Left ventricle myocardium inferior (tissue), 1 donor: ENCODE results near the gene RAI14. TPM values are rescaled to one million over a fixed set of nuclear protein-coding genes. Genes with fewer than 3 reads are reported as not detected.
A peak's percentile ranks its signal among the peaks of the same experiment; 100 is the strongest.

Experiments used
- DNase-seq: peaks from one replicate; pipeline ENCODE4 v3.0.0-alpha.2; 2020
- H3K27ac ChIP-seq: fragments of 200-600 bp; replicated peaks from 2 replicates; pipeline ENCODE4 v1.8.0; 2021
- H3K27me3 ChIP-seq: fragments of 200-600 bp; 2 replicates; pipeline ENCODE4 v1.8.0; 2021; ENCODE audit warnings: low read depth
- H3K36me3 ChIP-seq: fragments of 200-600 bp; 2 replicates; pipeline ENCODE4 v1.8.0; 2021
- H3K4me1 ChIP-seq: fragments of 200-600 bp; 2 replicates; pipeline ENCODE4 v1.8.0; 2021
- H3K4me3 ChIP-seq: fragments of 200-600 bp; 2 replicates; pipeline ENCODE4 v1.8.0; 2021; ENCODE audit warnings: mild to moderate bottlenecking, moderate library complexity
- H3K9me3 ChIP-seq: fragments of 200-600 bp; replicated peaks from 2 replicates; pipeline ENCODE4 v1.8.0; 2021
- CTCF ChIP-seq: fragments of 200-600 bp; IDR thresholded peaks from 2 replicates; pipeline ENCODE4 v1.8.0; 2021; ENCODE audit warnings: antibody characterized with exemption, mild to moderate bottlenecking, borderline replicate concordance
- intact Hi-C: fragments of 100-400 bp; cut with micrococcal nuclease; formaldehyde crosslinking; loops from one replicate; pipeline ENCODE4 v1.11.0; 2022
- total RNA-seq: library from RNA; stranded (reverse); fragmentation: NEBNext Ultra II Directional; extraction: Animal tissue kit (Norgen Biotek cat#: 25700); gene quantifications from one replicate; pipeline ENCODE4 v1.2.1, GENCODE V29; 2021
- donor health status: DM: no; HTN: yes; CAD: no; lungs with severe emphysema.

Gene RAI14
- total RNA-seq, 1 donor from 2014 or later: 6.7 TPM

GRCh38 chr5:34712565-34712964 lies 56.4 kb downstream of the RAI14 start:
- Histone ChIP-seq H3K27ac (no peak overlapping the region), H3K4me3 (no peak overlapping the region), H3K36me3 (no peaks in the 10 kb centered on the region), H3K9me3 (no peaks in the 10 kb centered on the region), H3K27me3 (no peaks in the 10 kb centered on the region), H3K4me1 (peaks cover 32% of the 10 kb centered on the region)
- no peak for DNase-seq
- intact Hi-C loops: no loop called here
- TF ChIP-seq CTCF: no peak

DNA sequence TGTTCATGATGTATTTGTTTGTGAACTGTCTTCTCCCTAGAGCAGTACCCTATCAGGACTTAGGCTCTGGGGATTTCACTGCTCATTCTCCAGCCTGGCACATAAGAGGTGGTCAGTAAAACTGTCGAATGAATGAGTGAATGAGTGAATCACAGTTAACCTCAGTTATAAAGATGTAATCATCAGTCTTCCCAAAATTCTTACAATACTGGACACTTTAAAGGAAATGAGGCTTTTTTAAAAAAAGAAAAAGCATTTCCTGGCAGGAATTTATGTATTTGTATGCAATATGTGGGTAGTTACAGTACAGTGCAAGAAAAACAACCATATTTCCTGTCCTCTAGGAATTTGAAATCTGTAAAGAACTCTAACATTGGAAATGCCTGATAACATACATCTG lies 59.6 kb downstream of the RAI14 start:
- intact Hi-C loops: no loop called here
- DNase-seq: no peak

DNA sequence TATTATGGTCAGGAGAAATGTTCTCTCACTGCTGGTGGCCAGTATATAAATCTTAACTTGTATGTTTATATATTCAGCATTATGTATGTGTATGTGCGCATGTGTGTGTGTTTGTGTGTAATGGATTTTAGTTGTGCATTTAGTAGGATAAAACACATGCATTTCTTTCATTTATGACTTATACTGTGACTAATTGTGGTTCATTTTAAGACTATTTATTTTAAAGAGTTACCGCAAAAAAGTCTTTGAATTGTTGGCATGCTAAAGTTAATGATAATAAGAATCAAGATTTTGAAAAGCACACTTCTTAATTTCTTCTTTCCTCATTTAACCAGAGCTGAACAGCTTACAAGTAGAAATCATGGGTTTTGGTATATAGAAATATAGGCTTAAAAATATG lies 60.9 kb downstream of the RAI14 start:
- Histone ChIP-seq H3K4me1 (peaks cover 28% of the 10 kb centered on the region), H3K4me3 (no peak overlapping the region), H3K36me3 (no peaks in the 10 kb centered on the region), H3K27ac (peak overlapping the region; percentile 63), H3K27me3 (no peaks in the 10 kb centered on the region), H3K9me3 (no peaks in the 10 kb centered on the region)
- no peak for TF ChIP-seq CTCF
- no peak for DNase-seq
- intact Hi-C loops: no loop called here

More for the DNA sequence above, 59.6 kb downstream of the RAI14 start:
- Histone ChIP-seq H3K9me3 (no peaks in the 10 kb centered on the region), H3K4me3 (no peak overlapping the region), H3K27ac (peak overlapping the region; percentile 1), H3K27me3 (no peaks in the 10 kb centered on the region), H3K4me1 (peaks cover 28% of the 10 kb centered on the region), H3K36me3 (no peaks in the 10 kb centered on the region)
- no peak for TF ChIP-seq CTCF

- Histone ChIP-seq H3K27ac (peak overlapping the region; percentile 63), H3K36me3 (no peaks in the 10 kb centered on the region), H3K9me3 (no peaks in the 10 kb centered on the region), H3K4me3 (no peak overlapping the region), H3K27me3 (no peaks in the 10 kb centered on the region), H3K4me1 (peaks cover 28% of the 10 kb centered on the region)
- TF ChIP-seq CTCF: no peak
- DNase-seq: no peak
- intact Hi-C loops: no loop called here
Observed at GRCh38 chr5:34717426-34718327, 61.5 kb downstream of the RAI14 start.

DNA sequence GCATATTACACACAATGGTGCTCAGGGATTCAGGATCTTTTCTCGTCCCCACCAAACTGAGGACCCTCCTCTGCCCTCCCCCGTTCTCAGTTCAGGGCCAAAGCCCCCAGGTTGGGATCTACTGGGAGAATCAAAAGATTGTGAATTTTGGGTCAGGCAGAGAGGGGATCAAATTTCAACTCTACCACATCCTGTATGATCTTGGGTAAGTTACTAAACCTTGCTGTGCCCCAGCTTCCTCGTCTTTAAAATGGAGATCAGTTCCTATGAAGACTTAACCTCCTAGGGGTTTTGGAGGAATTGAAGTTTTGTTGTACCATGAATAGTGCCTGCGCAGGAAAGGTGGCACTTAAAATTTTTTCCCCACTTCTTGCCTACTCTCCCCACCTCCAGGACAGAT lies 62.4 kb downstream of the RAI14 start:
- H3K4me3 ChIP-seq: no peak overlapping the region
- no peak for TF ChIP-seq CTCF
- H3K4me1 ChIP-seq: peaks cover 28% of the 10 kb centered on the region
- H3K27ac ChIP-seq: peak overlapping the region; percentile 63
- intact Hi-C loops: no loop called here
- H3K36me3 ChIP-seq: no peaks in the 10 kb centered on the region
- no peaks in the 10 kb centered on the region for H3K9me3 ChIP-seq
- no peak for DNase-seq
- no peaks in the 10 kb centered on the region for H3K27me3 ChIP-seq
